Heart right ventricle (tissue), 16 donors: ENCODE data around the gene PCDH15. TPM values are rescaled to one million over a fixed set of nuclear protein-coding genes. Genes with fewer than 3 reads are reported as not detected.

Experiments
- ATAC-seq, 8 donors: fragments of 200-7000 bp; cut with Tn5 transposase; one replicate each; pipeline ENCODE4 v1.9.1; 2020; ENCODE audit warnings: mild to moderate bottlenecking in 8 of 8, moderate library complexity in 8 of 8, moderate number of reproducible peaks in 1 of 8
- DNase-seq, 2 donors: peaks; one replicate each; pipeline ENCODE4 v3.0.0-alpha.2; 2020
- H3K27ac ChIP-seq, 10 donors: fragments of 200-600 bp; sonication (generic) in 2 of 10; one replicate each; pipeline versions ENCODE4 v1.5.0 to v1.8.0; 2020 to 2022; ENCODE audit warnings: mild to moderate bottlenecking in 3 of 10
- H3K27me3 ChIP-seq, 7 donors: fragments of 200-600 bp; one replicate each; pipeline ENCODE4 v1.8.0; 2021 to 2022; ENCODE audit warnings: mild to moderate bottlenecking in 2 of 7
- H3K36me3 ChIP-seq, 9 donors: fragments of 200-600 bp; sonication (generic) in 1 of 9; one replicate each; pipeline versions ENCODE4 v1.5.0 to v1.8.0; 2020 to 2022; ENCODE audit warnings: mild to moderate bottlenecking in 2 of 9
- H3K4me1 ChIP-seq, 9 donors: fragments of 200-600 bp; sonication (generic) in 1 of 9; one replicate each; pipeline versions ENCODE4 v1.5.0 to v1.8.0; 2020 to 2022; ENCODE audit warnings: mild to moderate bottlenecking in 4 of 9
- H3K4me3 ChIP-seq, 10 donors: fragments of 200-600 bp; sonication (generic) in 2 of 10; one replicate each; pipeline versions ENCODE4 v1.5.0 to v1.8.0; 2020 to 2022; ENCODE audit warnings: mild to moderate bottlenecking in 7 of 10, moderate library complexity in 2 of 10
- H3K9me3 ChIP-seq, 11 donors: fragments of 200-600 bp in 10 of 11; sonication (generic) in 2 of 11; one replicate each; pipeline versions ENCODE4 v1.5.0 to v1.8.0; 2013 to 2022; ENCODE audit warnings: mild to moderate bottlenecking in 2 of 11, control low read depth in 1 of 11, moderate library complexity in 1 of 11
- WGBS, 2 donors: extraction: QIAGEN DNeasy Blood & Tissue Kit; methylation state at CpG; one replicate each; pipeline ENCODE4 v1.1.7; 2013; ENCODE audit warnings: inconsistent platforms in 1 of 2; 5-methylcytosine and 5-hydroxymethylcytosine counted together
- intact Hi-C, 10 donors: fragments of 100-400 bp; cut with DNase I; formaldehyde crosslinking; loops; one replicate each; pipeline versions ENCODE4 v1.11.1 to v1.14.2; 2022
- polyA plus RNA-seq, 2 donors: library from polyadenylated mRNA; stranded (reverse); fragments of 200-250 nt; gene quantifications; one replicate each; pipeline ENCODE4 v1.2.3, GENCODE V29; 2013
- total RNA-seq, 10 donors: library from RNA; stranded (reverse); fragmentation: NEBNext Ultra II Directional in 3 of 10; extraction: Animal tissue kit (Norgen Biotek cat#: 25700) in 3 of 10; gene quantifications; one replicate each; pipeline versions ENCODE4 v1.2.1 to v1.2.4, GENCODE V29; 2021 to 2023
- TF ChIP-seq, protein P1 (sequence below), 9 donors: fragments of 200-600 bp; sonication (generic) in 2 of 9; IDR thresholded peaks; one replicate each; pipeline versions ENCODE4 v1.5.0 to v1.8.0; 2021 to 2022; ENCODE audit warnings: antibody characterized with exemption in 9 of 9, mild to moderate bottlenecking in 5 of 9, moderate library complexity in 1 of 9
- donor health status: Arrhythmogenic right ventricular cardiomyopathy.
- donor health status: ischemic (EF 13 %, LVEDD 7.1; RV severe dilation, severe dysfunction).
- donor health status: healthy with polysubstance abuse.
- donor health status: DM: no; HTN: yes; CAD: no.
- donor health status: DM: no; HTN: no; CAD: no.
- donor health status: ischemic (EF 25% LVEDD 6.9; RV normal size, moderate dysfunction).
- donor health status: ischemic (EF 25% LVEDD 5.7; RV mildly dilated, moderate dysfunction).
- donor health status: healthy.
- donor health status: DM: yes; HTN: yes; CAD: no.
- donor health status: Ischemic cardiomyopathy.
- donor health status: ischemic (EF 35%, LVEDD 5.7; RV mildly dilated, moderate dysfunction).
- donor health status: nonischemic (EF 11% LVEDD 7.7; RV severe dilation, severe dysfunction).
- donor health status: DM: yes; HTN: yes; CAD: no.
- donor health status: PGD.
- donor health status: ischemic (EF 29% LVEDD 5.4; RV normal size, mild dysfunction).
- donor health status: nonischemic (EF 23%, LVEDD 6.1; RV moderate dilation, normal function).

Gene PCDH15
- total and polyA plus RNA-seq, 12 donors, result 0.05 to 1.00 (median 0.34) TPM

GRCh38 chr10:54262726-54263125 lies 538.3 kb downstream of the PCDH15 start:
- Histone ChIP-seq H3K9me3 (peaks cover 0 to 15% (median 0%) of the 10 kb centered on the region in 11 donors), H3K4me3 (no peak overlapping the region), H3K36me3 (no peaks in the 10 kb centered on the region), H3K27ac (no peak overlapping the region), H3K4me1 (no peaks in the 10 kb centered on the region), H3K27me3 (no peaks in the 10 kb centered on the region)
- TF ChIP-seq, protein P1, sequence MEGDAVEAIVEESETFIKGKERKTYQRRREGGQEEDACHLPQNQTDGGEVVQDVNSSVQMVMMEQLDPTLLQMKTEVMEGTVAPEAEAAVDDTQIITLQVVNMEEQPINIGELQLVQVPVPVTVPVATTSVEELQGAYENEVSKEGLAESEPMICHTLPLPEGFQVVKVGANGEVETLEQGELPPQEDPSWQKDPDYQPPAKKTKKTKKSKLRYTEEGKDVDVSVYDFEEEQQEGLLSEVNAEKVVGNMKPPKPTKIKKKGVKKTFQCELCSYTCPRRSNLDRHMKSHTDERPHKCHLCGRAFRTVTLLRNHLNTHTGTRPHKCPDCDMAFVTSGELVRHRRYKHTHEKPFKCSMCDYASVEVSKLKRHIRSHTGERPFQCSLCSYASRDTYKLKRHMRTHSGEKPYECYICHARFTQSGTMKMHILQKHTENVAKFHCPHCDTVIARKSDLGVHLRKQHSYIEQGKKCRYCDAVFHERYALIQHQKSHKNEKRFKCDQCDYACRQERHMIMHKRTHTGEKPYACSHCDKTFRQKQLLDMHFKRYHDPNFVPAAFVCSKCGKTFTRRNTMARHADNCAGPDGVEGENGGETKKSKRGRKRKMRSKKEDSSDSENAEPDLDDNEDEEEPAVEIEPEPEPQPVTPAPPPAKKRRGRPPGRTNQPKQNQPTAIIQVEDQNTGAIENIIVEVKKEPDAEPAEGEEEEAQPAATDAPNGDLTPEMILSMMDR (IDR thresholded peaks at IDR 0.05), result no peak
- no peak for ATAC-seq
- no peak for DNase-seq
- intact Hi-C loops, result loop anchor here in 1 of 10 donors (10.0 kb wide), 1 partner anchor 68 kb away; no protein-coding TSS in a partner anchor
- WGBS, 2 donors, result 86 to 88% methylated on average over 5 of the region's 5 CpGs

DNA sequence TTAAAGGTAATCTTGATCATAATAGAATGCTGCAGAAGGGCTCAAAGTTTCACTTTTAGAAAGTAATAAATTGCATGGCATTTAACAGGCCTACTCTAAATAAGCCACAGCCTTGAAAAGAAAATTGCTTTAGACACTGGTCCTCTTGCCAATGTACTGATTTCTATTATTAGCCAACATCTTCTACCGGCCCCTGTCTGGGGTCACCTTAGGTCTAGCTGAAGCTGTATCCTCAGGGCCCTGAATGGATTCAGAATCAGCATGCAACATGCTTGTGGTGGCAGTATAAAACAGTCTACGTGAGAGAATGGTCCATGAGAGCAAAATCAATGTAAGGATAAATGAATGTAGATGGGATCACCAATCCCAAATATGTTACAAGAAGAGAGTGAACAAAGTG lies 541.9 kb downstream of the PCDH15 start:
- H3K4me3 ChIP-seq, result no peak overlapping the region
- DNase-seq, result no peak
- peaks cover 0 to 2% (median 0%) of the 10 kb centered on the region in 11 donors for H3K9me3 ChIP-seq
- H3K36me3 ChIP-seq, result no peaks in the 10 kb centered on the region
- H3K4me1 ChIP-seq, result no peaks in the 10 kb centered on the region
- TF ChIP-seq, protein P1 (IDR thresholded peaks at IDR 0.05), result no peak
- WGBS, 2 donors, result 26 to 44% methylated on average over 2 of the region's 2 CpGs
- no peak overlapping the region for H3K27ac ChIP-seq
- intact Hi-C loops, result no loop called here
- ATAC-seq, result peak in 3 of 8 donors; percentile 49 to 83 (median 57)
- H3K27me3 ChIP-seq, result no peaks in the 10 kb centered on the region

GRCh38 chr10:54234832-54235231 lies 566.2 kb downstream of the PCDH15 start:
- TF ChIP-seq, protein P1 (IDR thresholded peaks at IDR 0.05), result no peak
- WGBS, 2 donors, result 46 to 53% methylated on average over 4 of the region's 4 CpGs
- Histone ChIP-seq H3K4me3 (no peak overlapping the region), H3K4me1 (no peaks in the 10 kb centered on the region), H3K27me3 (no peaks in the 10 kb centered on the region), H3K36me3 (no peaks in the 10 kb centered on the region), H3K27ac (no peak overlapping the region), H3K9me3 (peaks cover 0 to 25% (median 0%) of the 10 kb centered on the region in 11 donors)
- ATAC-seq (no peak), DNase-seq (no peak)
- intact Hi-C loops, result no loop called here

DNA sequence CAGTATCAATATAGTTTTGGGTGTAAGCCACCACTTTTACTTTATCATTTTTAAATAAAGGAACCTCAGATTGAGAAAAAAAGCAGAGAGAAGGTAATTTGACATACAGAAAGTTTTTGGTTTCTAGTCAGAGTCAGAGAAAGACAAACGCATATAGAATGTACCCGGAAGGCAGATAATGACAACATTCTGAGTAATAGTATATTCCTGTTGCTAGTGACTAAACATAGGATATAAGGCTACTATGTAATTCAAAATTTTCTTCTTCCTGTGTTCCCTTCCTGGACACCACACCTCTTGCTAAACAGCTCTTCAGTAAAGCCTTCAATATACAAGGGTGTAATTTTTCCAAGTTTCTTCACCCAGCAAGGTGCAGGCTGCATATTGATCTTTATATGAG lies 597.6 kb downstream of the PCDH15 start:
- no peak for DNase-seq
- intact Hi-C loops, result no loop called here
- WGBS, 2 donors, result 68 to 92% methylated on average over 2 of the region's 2 CpGs

More for the DNA sequence above, 597.6 kb downstream of the PCDH15 start:
- H3K27ac ChIP-seq, result no peak overlapping the region
- H3K27me3 ChIP-seq, result no peaks in the 10 kb centered on the region
- H3K36me3 ChIP-seq, result no peaks in the 10 kb centered on the region
- no peak overlapping the region for H3K4me3 ChIP-seq
- TF ChIP-seq, protein P1 (IDR thresholded peaks at IDR 0.05), result no peak
- H3K4me1 ChIP-seq, result no peaks in the 10 kb centered on the region
- H3K9me3 ChIP-seq, result no peaks in the 10 kb centered on the region
- no peak for ATAC-seq
